Measurements from ENCODE around the gene TSGA10IP.

- TF ChIP-seq EP300 (IDR thresholded peaks at IDR 0.05) (no peak), CTCF (IDR thresholded peaks at IDR 0.05) (no peak)
Observed at GRCh38 chr11:66003291-66003690, 58.0 kb downstream of the TSGA10IP start.

All from upper lobe of left lung (tissue), 4 donors.